Tongue (tissue), 2 donors: Measurements from ENCODE around the gene APBA2. TPM values are rescaled to one million over a fixed set of nuclear protein-coding genes. Genes with fewer than 3 reads are reported as not detected.
"Not testable (repeated sequence)": the region's sequence is repeated elsewhere in the genome, so short reads cannot be mapped to it uniquely, and the experiment has no call there.

ENCODE experiments used
- DNase-seq: peaks from one replicate; pipeline ENCODE4 v3.0.0-alpha.2; 2015
- total RNA-seq: library from RNA; depleted of rRNA; stranded (reverse); fragments of >200 nt; gene quantifications from one replicate; pipeline ENCODE4 v1.2.3, GENCODE V29; 2014

APBA2 gene
- total RNA-seq, 1 donor from 2014 or later = 8.1 TPM

DNA sequence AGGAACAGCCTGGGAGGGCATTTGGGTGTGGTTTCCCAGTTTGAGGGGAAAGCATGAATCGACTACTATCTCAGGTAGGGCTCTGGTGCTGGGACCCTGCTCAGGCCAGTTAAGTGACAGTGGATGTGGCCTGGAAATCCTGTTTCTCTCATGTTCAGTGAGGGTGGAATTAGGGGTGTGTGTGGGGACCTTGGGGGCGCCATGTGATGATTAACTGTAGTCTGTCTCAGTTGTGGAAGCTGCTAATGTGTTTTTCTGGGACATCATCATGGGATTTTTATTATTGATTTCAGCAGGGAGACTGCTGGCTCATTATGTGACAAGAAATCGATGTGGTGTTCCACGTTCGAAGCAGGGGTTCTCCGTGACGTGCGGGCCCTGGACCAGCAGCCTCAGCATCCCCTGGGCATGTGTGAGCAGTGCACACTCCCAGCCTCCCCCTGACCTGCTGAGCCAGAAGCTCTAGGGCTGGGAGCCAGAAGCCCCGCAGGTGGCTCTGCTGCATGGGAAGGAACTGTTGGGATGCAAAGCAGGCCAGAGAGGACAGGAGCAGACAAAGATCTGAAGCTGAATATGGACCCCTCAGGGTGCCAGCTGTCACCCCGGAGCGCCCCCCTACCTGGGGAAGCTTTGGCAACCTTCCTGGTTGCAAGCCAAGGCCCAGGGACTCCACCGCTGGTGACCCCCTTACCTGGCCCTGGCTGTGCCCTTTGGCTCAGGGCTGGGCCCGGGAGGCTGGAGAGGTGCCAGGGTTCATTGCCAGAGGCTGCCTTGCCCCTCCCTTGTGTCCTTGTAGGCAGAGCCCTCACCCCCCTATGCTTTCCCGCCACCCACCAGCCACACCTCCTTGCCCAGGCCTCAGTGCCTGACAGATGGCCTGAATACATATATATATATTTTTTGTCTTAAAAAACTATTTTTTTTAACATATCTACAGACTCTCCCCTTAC, 149.8 kb downstream of the APBA2 start:
- no peak for DNase-seq

DNA sequence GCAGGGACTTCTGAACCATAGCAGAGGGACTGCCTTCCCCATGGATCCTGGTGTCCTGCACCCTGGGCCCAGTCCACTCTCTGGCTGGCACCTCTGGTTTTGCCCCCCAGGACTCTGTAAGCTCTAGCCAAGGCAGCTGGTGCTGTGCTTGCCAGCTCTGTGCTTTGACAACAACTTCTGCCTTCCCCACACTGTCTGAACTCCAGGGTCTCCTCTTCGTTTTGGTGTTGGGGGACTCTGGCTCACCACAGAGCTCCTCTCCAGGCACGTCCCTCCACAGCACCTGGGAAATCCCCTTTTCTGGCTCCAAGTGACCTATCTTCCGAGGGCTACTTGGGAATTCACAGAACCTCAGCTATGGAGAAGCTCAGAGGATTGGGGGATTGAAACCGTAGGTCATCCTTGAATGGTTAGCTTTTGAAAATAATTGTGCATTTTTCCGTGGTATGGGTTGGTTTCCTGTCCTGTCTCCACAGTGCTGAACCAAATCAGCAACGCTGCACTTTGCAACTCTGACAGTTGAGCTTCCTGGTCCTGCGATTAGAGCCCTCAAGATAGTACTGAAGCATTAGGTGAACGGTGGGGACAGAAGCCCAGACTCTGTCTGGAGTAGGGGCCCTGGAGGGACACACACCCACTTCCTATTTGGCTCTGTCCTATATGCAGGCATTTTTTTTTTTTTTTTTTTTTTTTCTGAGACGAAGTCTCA, 152.4 kb downstream of the APBA2 start:
- no peak for DNase-seq

DNA sequence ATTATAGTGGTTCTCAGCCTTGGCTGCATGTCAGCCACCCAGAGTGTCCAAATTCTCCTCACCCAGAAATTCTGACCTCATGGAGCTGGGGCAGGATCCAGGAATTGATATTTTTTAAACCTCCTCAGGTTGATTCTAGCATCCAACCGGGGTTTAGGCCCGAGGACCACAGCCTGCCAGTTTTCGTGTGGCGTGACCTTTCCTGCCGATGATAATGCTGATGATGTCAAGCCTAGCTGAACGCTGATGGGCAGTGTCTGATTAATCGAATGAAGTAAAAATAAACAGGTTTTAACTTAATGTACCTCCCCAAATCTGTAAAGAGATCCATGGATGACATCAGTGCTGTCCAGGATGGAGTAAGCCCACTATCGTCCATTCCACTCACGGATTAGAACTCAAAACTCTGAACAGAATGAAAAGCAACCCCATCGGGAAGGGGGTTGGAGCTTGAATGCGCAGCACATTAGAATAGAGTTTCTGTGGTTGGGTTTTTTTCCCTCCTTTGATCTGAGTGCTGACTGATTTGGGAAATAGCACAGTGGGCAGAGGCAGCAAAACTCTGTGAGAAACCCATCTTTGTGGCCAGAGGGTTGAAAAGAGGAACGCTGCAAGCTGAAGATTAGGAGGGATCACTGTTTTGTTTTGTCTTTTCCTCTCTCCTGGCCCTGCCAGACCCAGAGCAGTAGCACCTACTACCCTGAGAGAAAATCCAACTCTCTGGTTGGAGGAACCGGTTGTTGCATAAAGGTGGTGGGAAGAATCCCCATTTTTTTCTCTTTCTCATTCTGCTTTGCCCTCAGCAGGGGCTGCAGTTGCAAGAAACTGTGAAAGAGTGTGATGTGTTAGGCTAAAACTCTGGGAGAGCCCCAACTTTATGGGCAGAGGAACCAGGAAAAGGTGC, 153.9 kb downstream of the APBA2 start:
- no peak for DNase-seq

DNA sequence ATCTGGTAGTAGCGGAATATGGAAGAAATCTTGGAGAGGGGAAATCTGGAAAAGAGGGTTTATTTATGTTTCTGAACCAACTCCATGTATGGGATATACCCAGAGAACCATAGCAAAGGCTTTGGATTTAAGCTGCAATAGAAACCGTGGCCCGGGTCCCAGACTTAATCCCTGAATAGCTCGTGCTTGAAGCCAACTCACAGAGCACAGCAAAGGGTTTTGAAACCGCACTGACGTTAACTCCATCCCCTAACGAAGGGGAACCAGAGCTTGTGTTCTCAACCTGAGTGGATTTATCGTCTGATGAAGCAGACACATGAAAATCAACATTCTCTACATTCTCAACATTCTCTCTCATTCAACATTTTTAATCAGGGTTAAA, 154.6 kb downstream of the APBA2 start:
- peak; percentile 91 for DNase-seq

DNA sequence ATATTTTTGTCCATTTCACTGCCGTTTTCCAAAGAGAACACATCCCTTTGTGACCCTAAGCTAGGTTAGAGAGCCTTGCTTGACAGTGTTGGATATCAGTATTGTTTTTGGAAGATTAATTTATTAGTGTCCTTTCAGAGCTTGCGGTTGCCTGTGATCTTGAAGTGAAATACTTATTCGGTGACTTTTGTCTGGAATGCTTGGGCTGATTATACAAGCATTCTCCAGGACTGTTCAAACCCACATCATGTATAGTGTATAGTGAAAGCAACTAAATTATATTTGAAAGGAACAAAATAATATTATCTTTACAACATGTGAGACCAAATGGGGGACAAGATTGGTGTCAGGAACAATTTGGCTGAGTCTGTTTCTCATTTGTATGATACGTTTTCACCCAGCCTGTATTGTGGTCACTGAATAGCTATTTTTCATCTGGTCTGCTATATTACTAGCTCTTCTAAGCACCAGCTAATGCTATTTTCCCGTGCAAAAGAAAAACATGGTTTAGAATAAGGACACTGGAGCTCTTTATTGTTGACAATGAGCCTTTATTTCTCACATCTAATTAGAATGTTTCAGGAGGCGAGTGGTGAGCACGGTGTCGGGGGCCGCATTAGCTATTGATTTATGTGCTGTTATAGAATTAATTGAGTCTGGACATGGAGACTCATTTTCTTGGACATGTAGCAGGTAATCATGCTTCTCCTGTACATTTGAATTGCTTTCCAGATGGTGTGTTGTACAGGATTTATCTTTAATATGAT, 158.1 kb downstream of the APBA2 start:
- DNase-seq = no peak

DNA sequence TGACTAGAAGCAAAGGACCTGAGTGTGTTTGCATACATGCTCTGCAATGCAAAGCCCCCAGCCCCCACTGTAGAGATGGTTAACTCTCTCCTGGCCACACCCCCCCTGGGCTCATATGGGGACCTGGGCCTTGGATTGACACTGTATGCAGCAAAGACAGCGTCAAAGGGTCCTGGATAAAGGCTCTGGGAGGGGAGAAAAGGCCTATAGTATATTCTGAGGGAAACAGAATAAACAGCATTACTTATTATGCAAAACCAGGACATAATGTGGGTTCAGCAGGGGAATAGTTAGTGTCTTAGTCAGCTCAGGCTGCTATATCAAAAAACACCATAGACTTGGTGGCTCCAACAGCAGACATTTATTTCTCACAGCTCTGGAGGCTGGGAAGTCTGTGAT, 158.7 kb downstream of the APBA2 start:
- no peak for DNase-seq

DNA sequence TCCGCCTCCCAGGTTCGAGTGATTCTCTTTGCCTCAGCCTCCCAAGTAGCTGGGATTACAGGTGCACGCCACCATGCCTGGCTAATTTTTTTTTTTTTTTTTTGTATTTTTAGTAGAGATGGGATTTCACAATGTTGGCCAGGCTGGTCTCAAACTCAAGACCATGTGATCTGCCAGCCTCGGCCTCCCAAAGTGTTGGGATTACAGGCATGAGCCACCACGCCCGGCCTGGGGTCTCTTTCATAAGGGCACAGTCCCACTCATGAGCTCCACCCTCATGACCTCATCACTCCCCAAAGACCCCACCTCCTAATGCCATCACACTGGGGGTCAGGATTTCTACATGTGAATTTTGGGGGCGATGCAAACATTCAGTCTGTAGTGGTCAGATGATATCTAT, 159.4 kb downstream of the APBA2 start:
- DNase-seq = not testable (repeated sequence)

DNA sequence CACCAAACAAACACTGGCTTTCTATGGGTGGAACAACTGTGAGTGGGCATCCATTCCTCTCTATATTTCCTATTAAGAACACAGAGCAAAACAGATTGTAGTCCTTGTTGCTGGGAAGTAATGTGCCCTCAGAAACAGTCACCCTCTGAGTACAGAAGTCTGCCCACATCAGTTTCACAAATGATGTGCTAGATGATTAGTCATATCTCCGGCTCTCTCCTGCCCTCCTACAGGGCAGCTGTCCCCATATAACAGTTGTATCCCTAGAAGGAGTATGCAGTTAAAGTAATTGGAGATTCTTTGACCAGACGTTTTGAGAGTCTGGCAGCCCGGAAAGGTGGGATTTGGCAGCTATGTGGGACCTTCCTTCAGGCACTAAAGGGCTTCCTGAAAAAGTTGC, 159.9 kb downstream of the APBA2 start:
- DNase-seq = no peak

DNA sequence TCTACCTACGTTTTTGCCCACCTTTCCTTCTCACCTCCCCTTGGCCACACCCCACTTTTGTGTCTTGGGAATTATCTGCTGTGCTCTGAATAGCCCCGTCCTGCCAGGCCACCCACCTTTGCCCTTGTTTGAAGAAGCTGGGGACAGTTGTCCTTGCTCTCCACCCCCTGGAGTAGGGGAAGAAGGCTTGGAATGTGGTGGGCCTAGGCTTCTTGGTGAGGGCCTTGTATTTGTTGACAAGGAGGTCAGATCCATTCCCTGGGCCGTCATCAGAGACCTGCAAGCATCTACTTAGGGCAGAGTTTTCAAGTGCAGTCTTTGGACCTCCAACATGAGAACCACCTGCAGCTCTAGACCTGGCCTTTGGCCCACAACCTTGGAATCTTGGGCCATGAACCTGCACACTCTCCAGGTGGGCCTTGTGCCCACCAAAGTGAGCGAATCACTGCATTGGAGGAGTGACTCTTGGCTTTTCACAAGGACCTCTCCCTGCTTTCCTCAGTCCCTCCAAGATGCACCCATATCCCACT, 160.6 kb downstream of the APBA2 start:
- DNase-seq = no peak

DNA sequence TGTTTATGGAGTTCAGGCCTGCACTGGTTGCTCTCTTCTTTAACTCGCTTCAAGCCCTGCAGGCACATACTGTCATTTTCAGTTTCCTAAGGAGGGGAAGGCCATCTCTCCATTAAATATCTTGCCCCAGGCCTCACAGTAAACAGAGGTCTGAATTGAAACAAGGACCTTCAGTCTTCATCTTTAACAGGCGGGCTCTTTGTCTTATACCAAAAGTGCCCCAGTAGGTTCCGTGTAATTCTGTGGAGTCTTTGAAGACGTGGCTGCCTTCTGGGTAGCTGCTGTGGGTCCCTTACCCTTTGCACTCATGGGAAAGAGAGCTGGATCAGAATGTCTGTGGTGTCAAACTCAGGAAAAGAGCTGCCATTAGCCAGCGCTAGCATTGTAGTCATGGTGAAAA, 161.2 kb downstream of the APBA2 start:
- no peak for DNase-seq

DNA sequence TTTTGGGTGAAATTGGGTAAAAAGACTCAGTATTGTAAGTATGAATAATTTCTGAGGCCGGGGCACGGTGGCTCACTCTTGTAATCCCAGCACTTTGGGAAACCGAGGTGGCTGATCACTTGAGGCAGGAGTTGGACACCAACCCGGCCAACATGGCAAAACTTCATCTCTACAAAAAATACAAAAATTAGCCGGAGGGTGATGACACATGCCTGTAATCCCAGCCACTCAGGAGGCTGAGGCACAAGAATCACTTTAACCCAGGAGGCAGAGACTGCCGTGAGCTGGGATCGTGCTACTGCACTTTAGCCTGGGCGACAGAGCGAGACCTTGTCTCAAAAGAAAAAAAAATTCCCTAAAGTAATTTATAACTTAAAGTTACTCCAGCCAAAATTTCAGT, 162.2 kb downstream of the APBA2 start:
- no peak for DNase-seq

DNA sequence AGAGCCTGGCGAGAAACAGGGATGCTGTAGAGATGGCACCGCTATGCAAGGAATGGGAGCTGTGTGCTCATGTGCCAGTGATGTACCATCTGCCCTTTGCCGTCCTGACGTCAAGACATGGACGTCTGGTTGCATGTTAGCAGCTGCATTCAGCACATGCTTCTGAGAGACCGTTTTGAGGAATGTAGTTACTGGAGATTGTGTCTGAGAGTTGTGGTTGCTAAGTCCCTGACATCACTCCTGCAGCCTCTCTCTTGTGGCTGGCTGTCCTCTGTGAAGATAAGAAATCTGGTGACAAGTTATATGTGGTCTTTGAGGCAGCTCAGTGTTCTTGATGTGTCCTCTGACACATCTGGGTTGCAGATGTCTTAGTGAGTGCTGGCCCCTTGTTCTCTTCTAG, 165.1 kb downstream of the APBA2 start:
- peak; percentile 47 for DNase-seq

DNA sequence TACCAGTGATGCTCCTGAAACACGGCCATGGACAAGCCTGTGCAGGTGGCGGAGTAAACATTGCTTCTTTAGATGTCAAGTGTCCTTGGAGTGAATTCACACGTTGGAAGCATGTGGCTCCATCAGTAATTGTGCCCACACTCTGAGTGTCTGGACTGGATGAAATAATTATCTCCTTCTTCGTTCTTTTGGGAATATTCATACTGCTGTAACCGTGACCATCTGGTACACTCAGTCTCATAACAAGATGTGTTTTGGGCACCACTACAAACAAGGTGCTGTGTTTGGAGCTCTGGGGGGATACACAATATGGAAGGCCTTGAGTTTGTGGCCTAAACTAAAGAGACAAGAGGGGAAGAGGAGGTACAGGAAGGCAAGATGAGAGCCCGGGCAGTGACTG, 165.6 kb downstream of the APBA2 start:
- DNase-seq = no peak

DNA sequence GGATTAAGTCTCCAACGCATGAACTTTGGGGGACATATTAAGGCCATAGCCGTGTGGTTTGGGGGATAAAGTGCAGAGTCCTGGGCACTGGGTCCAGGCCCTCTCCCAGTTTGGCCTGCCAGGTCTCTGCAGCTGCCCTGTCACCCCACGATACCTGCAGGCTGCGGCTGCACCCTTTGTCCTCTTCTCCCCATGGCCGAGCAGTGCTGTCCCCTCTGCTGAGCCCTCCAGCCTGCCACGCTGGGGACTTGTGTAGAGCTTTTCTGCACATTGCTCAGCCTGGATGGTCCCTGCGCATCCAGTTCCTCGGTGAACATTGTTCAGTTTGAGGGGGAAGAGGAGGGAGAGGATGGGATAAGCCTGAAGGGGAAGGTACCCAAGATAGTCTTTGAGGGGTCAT, 167.2 kb downstream of the APBA2 start:
- no peak for DNase-seq

DNA sequence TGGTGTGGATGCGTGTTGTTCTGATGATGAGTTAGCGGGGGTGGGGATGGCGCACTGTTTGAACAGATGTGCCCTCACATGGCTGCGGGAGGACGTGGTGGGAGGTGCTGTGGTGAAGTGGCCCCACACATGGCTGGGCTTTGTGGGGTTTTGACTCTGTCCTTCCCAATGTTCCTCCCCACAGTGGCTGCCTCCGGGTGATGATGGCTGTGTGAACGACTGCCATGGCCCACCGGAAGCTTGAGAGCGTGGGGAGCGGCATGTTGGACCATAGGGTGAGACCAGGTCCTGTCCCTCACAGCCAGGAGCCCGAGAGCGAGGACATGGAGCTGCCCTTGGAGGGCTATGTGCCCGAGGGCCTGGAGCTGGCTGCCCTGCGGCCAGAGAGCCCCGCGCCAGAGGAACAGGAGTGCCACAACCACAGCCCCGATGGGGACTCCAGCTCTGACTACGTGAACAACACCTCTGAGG, 167.9 kb downstream of the APBA2 start:
- no peak for DNase-seq

DNA sequence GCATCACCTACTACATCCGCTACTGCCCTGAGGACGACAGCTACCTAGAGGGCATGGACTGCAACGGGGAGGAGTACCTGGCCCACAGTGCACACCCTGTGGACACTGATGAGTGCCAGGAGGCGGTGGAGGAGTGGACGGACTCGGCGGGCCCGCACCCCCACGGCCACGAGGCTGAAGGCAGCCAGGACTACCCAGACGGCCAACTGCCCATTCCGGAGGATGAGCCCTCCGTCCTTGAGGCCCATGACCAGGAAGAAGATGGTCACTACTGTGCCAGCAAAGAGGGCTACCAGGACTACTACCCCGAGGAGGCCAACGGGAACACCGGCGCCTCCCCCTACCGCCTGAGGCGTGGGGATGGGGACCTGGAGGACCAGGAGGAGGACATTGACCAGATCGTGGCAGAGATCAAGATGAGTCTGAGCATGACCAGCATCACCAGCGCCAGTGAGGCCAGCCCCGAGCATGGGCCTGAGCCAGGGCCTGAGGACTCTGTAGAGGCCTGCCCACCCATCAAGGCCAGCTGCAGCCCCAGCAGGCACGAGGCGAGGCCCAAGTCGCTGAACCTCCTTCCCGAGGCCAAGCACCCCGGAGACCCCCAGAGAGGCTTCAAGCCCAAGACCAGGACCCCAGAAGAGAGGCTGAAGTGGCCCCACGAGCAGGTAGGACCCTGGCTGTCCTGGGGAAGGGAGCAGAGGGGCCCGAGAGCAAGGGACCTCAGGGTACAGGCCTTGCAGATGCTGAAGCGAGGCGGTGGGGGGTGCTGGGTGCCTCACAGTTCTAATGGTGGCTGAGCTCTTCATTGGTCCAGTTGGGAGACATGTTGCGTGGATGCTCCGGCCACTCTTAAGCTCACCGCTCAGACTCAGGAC, 168.6 kb downstream of the APBA2 start:
- DNase-seq = no peak

DNA sequence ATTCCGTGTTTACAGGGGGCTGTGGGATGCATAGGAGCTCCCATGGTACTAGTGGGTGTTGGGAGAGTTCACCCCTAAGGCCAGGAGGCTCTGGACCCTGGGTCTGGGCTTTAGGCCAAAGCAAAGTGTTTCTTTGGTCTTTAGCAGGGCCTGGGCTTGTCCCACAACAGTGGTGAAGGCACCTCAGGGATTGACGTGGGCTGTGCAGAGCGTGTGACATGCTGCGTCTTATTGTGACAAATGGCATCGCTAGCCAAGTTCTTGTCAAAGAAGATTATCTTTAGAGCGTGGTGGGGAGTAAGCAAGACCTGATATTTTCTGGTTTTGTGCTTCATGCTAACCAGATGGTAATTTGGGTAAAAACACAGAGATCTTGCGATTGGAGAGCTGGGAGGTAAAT, 170.1 kb downstream of the APBA2 start:
- no peak for DNase-seq

DNA sequence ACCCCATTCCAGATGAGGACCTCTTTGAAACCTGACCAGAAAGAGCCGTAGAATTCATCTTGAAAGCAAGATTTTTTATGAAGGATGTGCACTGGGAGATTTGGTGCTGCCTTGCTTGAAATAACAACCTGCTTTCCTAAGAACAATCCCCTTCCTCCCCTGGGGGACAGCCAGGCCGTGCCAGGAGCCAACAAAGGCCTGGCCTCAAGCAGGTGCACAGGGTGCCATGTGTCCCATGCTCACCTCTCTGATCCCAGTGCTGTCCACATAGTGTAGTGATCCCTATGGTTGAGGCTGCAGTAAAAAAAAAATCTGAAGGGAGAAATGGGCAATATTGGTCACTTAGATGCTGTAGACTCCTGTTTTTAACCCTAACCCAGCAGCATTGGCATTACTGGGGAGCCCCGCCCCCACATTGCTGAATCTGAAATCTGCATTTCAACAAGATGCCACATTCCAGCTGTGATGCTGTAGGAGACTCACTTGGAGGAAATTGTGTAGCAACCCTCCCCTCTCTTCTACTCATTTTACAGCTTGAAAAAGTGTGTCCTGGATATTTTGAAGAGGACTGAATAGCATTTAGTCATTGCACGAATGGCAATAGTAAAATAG, 171.2 kb downstream of the APBA2 start:
- no peak for DNase-seq

DNA sequence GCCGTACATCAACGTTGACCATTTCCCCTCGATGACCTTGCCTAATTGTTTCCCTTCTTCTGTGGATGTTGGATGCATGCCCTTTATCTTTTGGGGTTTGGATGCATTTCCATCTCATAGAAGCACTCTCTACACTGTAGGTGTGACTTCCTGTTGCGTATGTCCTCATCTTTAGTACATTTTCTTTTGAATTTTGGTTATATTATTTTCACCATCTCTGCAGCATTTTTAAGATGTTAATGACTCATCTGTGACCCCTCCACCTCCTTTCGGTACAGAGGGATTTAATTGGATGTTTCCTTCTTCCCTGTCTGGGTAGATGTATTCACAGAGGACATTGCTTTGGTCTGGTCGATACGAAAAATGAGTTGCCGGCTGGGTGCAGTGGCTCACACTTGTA, 172.1 kb downstream of the APBA2 start:
- no peak for DNase-seq
